ENCODE data around the gene CLEC19A.
"Not testable (repeated sequence)": the region's sequence is repeated elsewhere in the genome, so short reads cannot be mapped to it uniquely, and the experiment has no call there.

Gene CLEC19A

GRCh38 chr16:19314718-19315425, 29.3 kb downstream of the CLEC19A start:
- in situ Hi-C loops (cut with HindIII; ENCODE audit: low pct_ligation_motif_present, low sequenced_read_pairs) = no loop called here
- Histone ChIP-seq H3K36me3 (replicated peaks) (no peaks in the 10 kb centered on the region), H3K4me3 (ENCODE audit: low read depth, low read length) (no peak overlapping the region), H3K27ac (no peak overlapping the region), H3K27me3 (replicated peaks) (no peaks in the 10 kb centered on the region)
- DNase-seq = no peak
- TF ChIP-seq CTCF (IDR thresholded peaks at IDR 0.05; ENCODE audit: low read depth, low read length, missing control alignments) = no peak

- Histone ChIP-seq H3K27me3 (replicated peaks) (no peaks in the 10 kb centered on the region), H3K27ac (no peak overlapping the region), H3K36me3 (replicated peaks) (no peaks in the 10 kb centered on the region), H3K4me3 (ENCODE audit: low read depth, low read length) (no peak overlapping the region)
- no peak for DNase-seq
- in situ Hi-C loops (cut with HindIII; ENCODE audit: low pct_ligation_motif_present, low sequenced_read_pairs) = no loop called here
- TF ChIP-seq CTCF (IDR thresholded peaks at IDR 0.05; ENCODE audit: low read depth, low read length, missing control alignments) = no peak
Observed at GRCh38 chr16:19315889-19316433, 30.4 kb downstream of the CLEC19A start.

- TF ChIP-seq CTCF (IDR thresholded peaks at IDR 0.05; ENCODE audit: low read depth, low read length, missing control alignments) = no peak
- Histone ChIP-seq H3K4me3 (ENCODE audit: low read depth, low read length) (no peak overlapping the region), H3K27ac (no peak overlapping the region), H3K27me3 (replicated peaks) (no peaks in the 10 kb centered on the region), H3K36me3 (replicated peaks) (no peaks in the 10 kb centered on the region)
- in situ Hi-C loops (cut with HindIII; ENCODE audit: low pct_ligation_motif_present, low sequenced_read_pairs) = no loop called here
- no peak for DNase-seq
Observed at GRCh38 chr16:19316846-19317245, 31.3 kb downstream of the CLEC19A start.

- H3K36me3 ChIP-seq (replicated peaks); H3K27ac ChIP-seq; H3K4me3 ChIP-seq (ENCODE audit: low read depth, low read length); H3K27me3 ChIP-seq (replicated peaks); in situ Hi-C loops (cut with HindIII; ENCODE audit: low pct_ligation_motif_present, low sequenced_read_pairs); DNase-seq: not testable (repeated sequence)
Observed at GRCh38 chr16:19321186-19321585, 35.7 kb downstream of the CLEC19A start.

GRCh38 chr16:19323596-19323995, 38.1 kb downstream of the CLEC19A start:
- in situ Hi-C loops (cut with HindIII; ENCODE audit: low pct_ligation_motif_present, low sequenced_read_pairs) = no loop called here
- H3K27me3 ChIP-seq (replicated peaks) = no peaks in the 10 kb centered on the region
- DNase-seq = no peak
- no peaks in the 10 kb centered on the region for H3K36me3 ChIP-seq (replicated peaks)
- H3K27ac ChIP-seq = no peak overlapping the region
- H3K4me3 ChIP-seq (ENCODE audit: low read depth, low read length) = no peak overlapping the region
- TF ChIP-seq CTCF (IDR thresholded peaks at IDR 0.05; ENCODE audit: low read depth, low read length, missing control alignments) = no peak

- Histone ChIP-seq H3K4me3 (ENCODE audit: low read depth, low read length) (no peak overlapping the region), H3K36me3 (replicated peaks) (no peaks in the 10 kb centered on the region), H3K27ac (no peak overlapping the region), H3K27me3 (replicated peaks) (no peaks in the 10 kb centered on the region)
- TF ChIP-seq CTCF (IDR thresholded peaks at IDR 0.05; ENCODE audit: low read depth, low read length, missing control alignments) = no peak
- DNase-seq = no peak
- in situ Hi-C loops (cut with HindIII; ENCODE audit: low pct_ligation_motif_present, low sequenced_read_pairs) = no loop called here
Observed at GRCh38 chr16:19328364-19328763, 42.8 kb downstream of the CLEC19A start.
